DND-41 (cell line): ENCODE data around the gene AP2M1.
"Not testable (repeated sequence)": the region's sequence is repeated elsewhere in the genome, so short reads cannot be mapped to it uniquely, and the experiment has no call there.

Source experiments
- ATAC-seq: fragments of 200-7000 bp; cut with Tn5 transposase; 3 replicates; pipeline ENCODE4 v1.9.1; 2021; ENCODE audit warnings: low read depth; ENCODE audit not compliant: insufficient read depth
- DNase-seq: peaks from one replicate; pipeline ENCODE4 v3.0.0-alpha.2; 2020
- H2AFZ ChIP-seq: 2 replicates; pipeline ENCODE4 v1.6.0; 2012; ENCODE audit warnings: low read depth, low read length
- H3K27ac ChIP-seq: 2 replicates; pipeline ENCODE4 v1.5.1; 2012; ENCODE audit warnings: low read length, inconsistent platforms
- H3K27me3 ChIP-seq: fragments of 200-600 bp; sonication (generic); 2 replicates; pipeline ENCODE4 v1.6.0; 2012; ENCODE audit warnings: low read length, mild to moderate bottlenecking, inconsistent platforms; ENCODE audit not compliant: insufficient read depth, poor library complexity
- H3K36me3 ChIP-seq: 2 replicates; pipeline ENCODE4 v1.5.1; 2012; ENCODE audit warnings: low read length, inconsistent platforms; ENCODE audit not compliant: insufficient read depth
- H3K4me1 ChIP-seq: 2 replicates; pipeline ENCODE4 v1.5.1; 2012; ENCODE audit warnings: mild to moderate bottlenecking, low read length; ENCODE audit not compliant: insufficient read depth
- H3K4me2 ChIP-seq: 2 replicates; pipeline ENCODE4 v1.6.0; 2012; ENCODE audit warnings: mild to moderate bottlenecking, moderate library complexity, low read length, inconsistent platforms; ENCODE audit not compliant: insufficient read depth
- H3K4me3 ChIP-seq, 2 experiments: fragments of 200-600 bp in 1 of 2; shearing (Covaris generic) in 1 of 2; 2 replicates each; pipeline ENCODE4 v1.5.1; 2012 to 2016; ENCODE audit warnings: inconsistent platforms in 2 of 2, low read length in 2 of 2, mild to moderate bottlenecking in 2 of 2, low read depth in 1 of 2, moderate library complexity in 1 of 2
- H3K79me2 ChIP-seq: 2 replicates; pipeline ENCODE4 v1.6.0; 2012; ENCODE audit warnings: low read length, inconsistent platforms; ENCODE audit not compliant: insufficient read depth
- H3K9ac ChIP-seq: 2 replicates; pipeline ENCODE4 v1.6.0; 2012; ENCODE audit warnings: low read depth, mild to moderate bottlenecking, inconsistent platforms, low read length, moderate library complexity
- H3K9me3 ChIP-seq: 2 replicates; pipeline ENCODE4 v1.5.1; 2012; ENCODE audit warnings: low read length, moderate library complexity, mild to moderate bottlenecking, inconsistent platforms; ENCODE audit not compliant: insufficient read depth, severe bottlenecking
- H4K20me1 ChIP-seq: 2 replicates; pipeline ENCODE4 v1.6.0; 2012; ENCODE audit warnings: low read length; ENCODE audit not compliant: insufficient read depth
- EZH2 ChIP-seq: IDR thresholded peaks from 3 replicates; pipeline ENCODE4 v1.6.1; 2012; ENCODE audit warnings: borderline replicate concordance, low read depth, mild to moderate bottlenecking, moderate library complexity, low read length, inconsistent platforms; ENCODE audit not compliant: severe bottlenecking
- TF ChIP-seq, protein P1 (sequence below): IDR thresholded peaks from 2 replicates; pipeline ENCODE4 v1.5.1; 2012; ENCODE audit warnings: borderline replicate concordance, low read length, moderate library complexity, mild to moderate bottlenecking; ENCODE audit not compliant: poor library complexity, severe bottlenecking; ENCODE audit errors: extremely low read depth

AP2M1 gene

DNA sequence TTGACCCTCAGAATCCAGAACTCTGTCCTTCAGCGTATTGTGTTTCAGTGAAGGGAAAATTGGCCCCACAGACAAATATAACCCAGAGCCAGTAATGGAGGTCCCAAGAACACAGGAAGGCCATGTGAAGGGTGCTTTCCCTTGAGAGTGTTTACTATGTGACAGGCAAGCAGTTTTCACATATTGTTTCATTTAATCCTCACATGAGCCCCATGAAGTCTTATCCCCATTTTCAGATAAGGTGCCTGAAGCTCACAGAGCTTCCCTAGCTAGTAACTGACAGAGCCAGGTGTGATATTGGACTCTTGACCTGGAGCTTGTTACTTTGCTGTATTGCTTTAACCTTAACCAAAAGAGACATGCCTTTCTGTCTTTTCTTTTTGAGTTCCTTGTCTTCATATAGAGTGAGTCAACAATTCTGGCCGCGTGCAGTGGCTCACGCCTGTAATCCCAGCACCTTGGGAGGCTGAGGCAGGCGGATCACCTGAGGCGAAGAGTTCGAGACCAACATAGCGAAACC lies 28.8 kb upstream of the AP2M1 start:
- H3K36me3 ChIP-seq = peaks cover 52% of the 10 kb centered on the region
- DNase-seq = no peak
- no peak for ATAC-seq

DNA sequence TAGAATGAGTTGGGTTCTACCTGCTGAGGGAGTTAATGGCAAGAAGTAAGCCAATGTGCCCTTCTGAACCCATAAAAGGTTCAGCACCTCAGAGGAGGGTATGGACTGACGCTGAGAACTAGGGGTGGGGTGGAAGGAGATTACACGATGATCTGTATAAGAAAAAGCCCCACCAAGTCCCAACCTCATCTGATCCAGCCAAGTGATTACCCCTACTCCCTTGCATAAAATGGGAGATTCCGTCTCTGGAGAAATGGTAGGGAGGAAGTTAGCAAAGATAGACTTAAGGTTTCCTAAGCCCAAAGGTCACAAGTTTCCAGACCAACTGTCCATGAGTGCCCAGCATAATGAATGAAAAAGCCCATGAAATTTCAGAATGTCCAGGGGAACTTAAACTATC lies 26.6 kb upstream of the AP2M1 start:
- no peak overlapping the region for H3K27ac ChIP-seq
- H3K4me3 ChIP-seq = no peak overlapping the region
- H3K4me1 ChIP-seq = no peaks in the 10 kb centered on the region
- no peaks in the 10 kb centered on the region for H3K79me2 ChIP-seq
- peaks cover 29% of the 10 kb centered on the region for H3K36me3 ChIP-seq
- H3K9me3 ChIP-seq = no peaks in the 10 kb centered on the region
- DNase-seq (no peak), ATAC-seq (no peak)
- no peak overlapping the region for H3K9ac ChIP-seq
- no peaks in the 10 kb centered on the region for H3K27me3 ChIP-seq
- no peaks in the 10 kb centered on the region; the same call in 1 of the 2 replicates for H4K20me1 ChIP-seq
- no peak overlapping the region for H3K4me2 ChIP-seq
- H2AFZ ChIP-seq = no peak overlapping the region
- no peak for TF ChIP-seq EZH2
- TF ChIP-seq, protein P1, sequence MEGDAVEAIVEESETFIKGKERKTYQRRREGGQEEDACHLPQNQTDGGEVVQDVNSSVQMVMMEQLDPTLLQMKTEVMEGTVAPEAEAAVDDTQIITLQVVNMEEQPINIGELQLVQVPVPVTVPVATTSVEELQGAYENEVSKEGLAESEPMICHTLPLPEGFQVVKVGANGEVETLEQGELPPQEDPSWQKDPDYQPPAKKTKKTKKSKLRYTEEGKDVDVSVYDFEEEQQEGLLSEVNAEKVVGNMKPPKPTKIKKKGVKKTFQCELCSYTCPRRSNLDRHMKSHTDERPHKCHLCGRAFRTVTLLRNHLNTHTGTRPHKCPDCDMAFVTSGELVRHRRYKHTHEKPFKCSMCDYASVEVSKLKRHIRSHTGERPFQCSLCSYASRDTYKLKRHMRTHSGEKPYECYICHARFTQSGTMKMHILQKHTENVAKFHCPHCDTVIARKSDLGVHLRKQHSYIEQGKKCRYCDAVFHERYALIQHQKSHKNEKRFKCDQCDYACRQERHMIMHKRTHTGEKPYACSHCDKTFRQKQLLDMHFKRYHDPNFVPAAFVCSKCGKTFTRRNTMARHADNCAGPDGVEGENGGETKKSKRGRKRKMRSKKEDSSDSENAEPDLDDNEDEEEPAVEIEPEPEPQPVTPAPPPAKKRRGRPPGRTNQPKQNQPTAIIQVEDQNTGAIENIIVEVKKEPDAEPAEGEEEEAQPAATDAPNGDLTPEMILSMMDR = no peak

More for the DNA sequence above, 28.8 kb upstream of the AP2M1 start:
- Histone ChIP-seq H3K4me1 (no peaks in the 10 kb centered on the region), H4K20me1 (peaks cover 7% of the 10 kb centered on the region), H3K27ac (no peak overlapping the region), H3K9ac (no peak overlapping the region), H3K27me3 (no peaks in the 10 kb centered on the region), H3K4me3 (no peak overlapping the region), H3K79me2 (no peaks in the 10 kb centered on the region), H3K4me2 (no peak overlapping the region), H2AFZ (no peak overlapping the region), H3K9me3 (no peaks in the 10 kb centered on the region)
- no peak for TF ChIP-seq EZH2
- TF ChIP-seq, protein P1 = no peak

DNA sequence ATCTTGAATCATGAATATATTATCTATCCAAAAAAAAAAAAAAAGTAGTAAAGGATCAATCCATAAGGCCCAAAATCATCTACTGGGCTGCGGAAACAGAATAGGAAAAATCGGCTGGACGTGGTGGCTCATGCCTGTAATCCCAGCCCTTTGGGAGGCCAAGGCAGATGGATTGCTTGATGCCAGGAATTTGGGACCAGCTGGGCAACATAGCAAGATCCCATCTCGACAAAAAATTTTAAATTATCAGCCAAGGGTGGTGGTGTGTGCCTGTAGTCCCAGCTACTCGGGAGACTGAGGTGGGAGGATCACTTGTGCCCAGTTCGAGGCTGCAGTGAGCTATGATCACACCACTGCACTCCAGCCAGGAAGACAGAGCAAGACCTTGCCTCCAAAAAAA lies 25.5 kb upstream of the AP2M1 start:
- H3K4me2 ChIP-seq = no peak overlapping the region
- H3K9me3 ChIP-seq = no peaks in the 10 kb centered on the region
- no peak overlapping the region for H3K4me3 ChIP-seq
- H3K27ac ChIP-seq = no peak overlapping the region
- peaks cover 19% of the 10 kb centered on the region for H3K36me3 ChIP-seq
- H3K4me1 ChIP-seq = peaks cover 8% of the 10 kb centered on the region
- H3K27me3 ChIP-seq = no peaks in the 10 kb centered on the region
- H3K9ac ChIP-seq = no peak overlapping the region
- H4K20me1 ChIP-seq = no peaks in the 10 kb centered on the region; the same call in 1 of the 2 replicates
- DNase-seq (no peak), ATAC-seq (no peak)
- TF ChIP-seq, protein P1 = no peak
- TF ChIP-seq EZH2 = no peak
- no peak overlapping the region for H2AFZ ChIP-seq
- 0 out of 2 replicates have a peak, but pooled peaks cover 1% of the 10 kb centered on the region for H3K79me2 ChIP-seq

DNA sequence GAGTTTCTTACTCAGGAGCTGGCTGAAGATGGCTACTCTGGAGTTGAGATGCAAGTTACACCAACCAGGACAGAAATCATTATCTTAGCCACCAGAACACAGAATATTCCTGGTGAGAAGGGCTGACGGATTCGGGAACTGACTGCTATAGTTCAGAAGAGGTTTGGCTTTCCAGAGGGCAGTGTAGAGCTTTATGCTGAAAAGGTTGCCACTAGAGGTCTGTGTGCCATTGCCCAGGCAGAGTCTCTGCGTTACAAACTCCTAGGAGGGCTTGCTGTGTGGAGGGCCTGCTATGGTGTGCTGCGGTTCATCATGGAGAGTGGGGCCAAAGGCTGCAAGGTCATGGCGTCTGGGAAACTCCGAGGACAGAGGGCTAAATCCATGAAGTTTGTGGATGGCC lies 24.9 kb upstream of the AP2M1 start:
- not testable (repeated sequence) for DNase-seq, H2AFZ ChIP-seq, H3K27ac ChIP-seq, H3K79me2 ChIP-seq, H3K9me3 ChIP-seq, H3K9ac ChIP-seq, H4K20me1 ChIP-seq, ATAC-seq, H3K4me2 ChIP-seq, H3K27me3 ChIP-seq, H3K4me3 ChIP-seq
- H3K4me1 ChIP-seq = peaks cover 15% of the 10 kb centered on the region
- peaks cover 12% of the 10 kb centered on the region for H3K36me3 ChIP-seq
